HepG2 (cell line): Measurements from ENCODE around the gene GTF2A1L. TPM values are rescaled to one million over a fixed set of nuclear protein-coding genes. Genes with fewer than 3 reads are reported as not detected.

Experiments used
- ATAC-seq: fragments of 200-7000 bp; cut with Tn5 transposase; 3 replicates; pipeline ENCODE4 v1.9.1; 2020; ENCODE audit warnings: mild to moderate bottlenecking, moderate library complexity
- BruUV-seq: library from RNA; stranded (reverse); fragments of 400-500 nt; replicated peaks from 2 replicates; lab custom pipeline; 2021; lab: Mats Ljungman, UMichigan
- CTCF ChIA-PET: fragments of 300-600 bp; formaldehyde crosslinking; extraction: SDS; loops from one replicate; lab custom pipeline; 2021; ENCODE audit warnings: low total read pairs, inconsistent platforms, low intra/inter-chr PET ratio; lab: Yijun Ruan, JAX
- POLR2A ChIA-PET: fragments of 350-600 bp; sonication (Branson Sonifier 250); formaldehyde crosslinking; loops from one replicate; lab custom pipeline; 2020; ENCODE audit warnings: antibody characterized with exemption, inconsistent platforms; lab: Yijun Ruan, JAX
- DNase-seq: peaks from one replicate; pipeline ENCODE4 v3.0.0-alpha.2; 2015; ENCODE audit warnings: low spot score
- FAIRE-seq: peaks from 3 replicates; lab custom pipeline; 2011; peaks lifted over from hg19 to GRCh38; lab: Jason Lieb, UNC
- H2AFZ ChIP-seq: one replicate; pipeline ENCODE4 v1.6.1; 2011; ENCODE audit warnings: low read length, inconsistent platforms
- H3K27ac ChIP-seq: fragments of 300-600 bp; 3 replicates; pipeline ENCODE4 v1.8.0; 2011; ENCODE audit warnings: mixed run types, mild to moderate bottlenecking, mixed read lengths, low read length, inconsistent platforms; ENCODE audit not compliant: insufficient read depth; ENCODE audit errors: extremely low read length
- H3K27me3 ChIP-seq, 2 experiments: fragments of 200-600 bp in 1 of 2; 2 replicates in 1 of 2; 3 replicates in 1 of 2; pipeline versions ENCODE4 v1.6.0 to v1.8.0; 2011; ENCODE audit warnings: low read length in 2 of 2, mild to moderate bottlenecking in 2 of 2, moderate library complexity in 2 of 2, inconsistent platforms in 1 of 2; ENCODE audit not compliant: insufficient read depth in 2 of 2, control insufficient read depth in 1 of 2
- H3K36me3 ChIP-seq, 2 experiments: fragments of 200-600 bp in 1 of 2; replicated peaks in 1 of 2; 2 replicates in 1 of 2; 3 replicates in 1 of 2; pipeline versions ENCODE4 v1.5.1 to v1.8.0; 2011; ENCODE audit warnings: low read length in 2 of 2, inconsistent platforms in 1 of 2; ENCODE audit not compliant: insufficient read depth in 2 of 2, control insufficient read depth in 1 of 2
- H3K4me1 ChIP-seq: 2 replicates; pipeline ENCODE4 v1.5.1; 2012; ENCODE audit warnings: low read length, inconsistent platforms; ENCODE audit not compliant: insufficient read depth
- H3K4me2 ChIP-seq: 2 replicates; pipeline ENCODE4 v1.6.0; 2011; ENCODE audit warnings: low read depth, low read length, inconsistent platforms
- H3K4me3 ChIP-seq, 3 experiments: fragments of 200-600 bp in 1 of 3; sonication (generic), shearing (Covaris generic) in 1 of 3; replicated peaks in 1 of 3; 2 replicates each; pipeline ENCODE4 v1.5.1; 2011 to 2016; ENCODE audit warnings: low read length in 3 of 3, inconsistent platforms in 2 of 3, low read depth in 2 of 3, mild to moderate bottlenecking in 2 of 3, control low read depth in 1 of 3, mixed read lengths in 1 of 3; ENCODE audit not compliant: insufficient read depth in 1 of 3
- H3K79me2 ChIP-seq: one replicate; pipeline ENCODE4 v1.6.1; 2011; ENCODE audit warnings: low read length, inconsistent platforms; ENCODE audit not compliant: insufficient read depth
- H3K9ac ChIP-seq: 2 replicates; pipeline ENCODE4 v1.6.0; 2011; ENCODE audit warnings: mild to moderate bottlenecking, low read depth, low read length, inconsistent platforms; ENCODE audit not compliant: insufficient read depth
- H3K9me3 ChIP-seq: 2 replicates; pipeline ENCODE4 v1.5.1; 2012; ENCODE audit warnings: mild to moderate bottlenecking, low read length
- H4K20me1 ChIP-seq: 2 replicates; pipeline ENCODE4 v1.6.0; 2011; ENCODE audit warnings: inconsistent platforms, mild to moderate bottlenecking, low read length, moderate library complexity; ENCODE audit not compliant: insufficient read depth
- CBX1 ChIP-seq: IDR thresholded peaks from one replicate; pipeline ENCODE4 v1.6.1; 2016; ENCODE audit warnings: antibody characterized with exemption, low read depth
- HIVEP1 ChIP-seq: sonication (generic); formaldehyde crosslinking; IDR thresholded peaks from 2 replicates; pipeline ENCODE4 v1.4.0; 2020; ENCODE audit warnings: mild to moderate bottlenecking, missing genetic modification reagents
- IRF1 ChIP-seq: sonication (generic); formaldehyde crosslinking; IDR thresholded peaks from 2 replicates; pipeline ENCODE4 v1.4.0; 2020; ENCODE audit warnings: low read depth, mild to moderate bottlenecking, missing genetic modification reagents
- KAT2B ChIP-seq: fragments of 150-350 bp; IDR thresholded peaks from 2 replicates; pipeline ENCODE4 v1.6.1; 2014; ENCODE audit warnings: low read depth, low read length, borderline replicate concordance
- KDM1A ChIP-seq: IDR thresholded peaks from 2 replicates; pipeline ENCODE4 v1.6.1; 2016; ENCODE audit warnings: missing compliant biosample characterization
- KDM5B ChIP-seq: sonication (generic); formaldehyde crosslinking; IDR thresholded peaks from 2 replicates; pipeline ENCODE4 v1.4.0; 2020; ENCODE audit warnings: missing genetic modification reagents, mild to moderate bottlenecking, borderline replicate concordance
- TIGD3 ChIP-seq: sonication (generic); formaldehyde crosslinking; IDR thresholded peaks from 2 replicates; pipeline ENCODE4 v1.5.1; 2020; ENCODE audit warnings: mild to moderate bottlenecking, missing genetic modification reagents, borderline replicate concordance
- TRAFD1 ChIP-seq: sonication (generic); formaldehyde crosslinking; IDR thresholded peaks from 2 replicates; pipeline ENCODE4 v1.5.1; 2020; ENCODE audit warnings: missing genetic modification reagents, mild to moderate bottlenecking, borderline replicate concordance
- ZNF260 ChIP-seq: sonication (generic); formaldehyde crosslinking; IDR thresholded peaks from 2 replicates; pipeline ENCODE4 v1.4.0; 2020; ENCODE audit warnings: missing genetic modification reagents, low read depth, mild to moderate bottlenecking, borderline replicate concordance
- ZNF264 ChIP-seq: sonication (generic); formaldehyde crosslinking; IDR thresholded peaks from 2 replicates; pipeline ENCODE4 v1.4.0; 2020; ENCODE audit warnings: missing genetic modification reagents
- ZNF557 ChIP-seq: sonication (generic); formaldehyde crosslinking; IDR thresholded peaks from 2 replicates; pipeline ENCODE4 v1.4.0; 2020; ENCODE audit warnings: missing genetic modification reagents
- ZNF674 ChIP-seq: sonication (generic); formaldehyde crosslinking; IDR thresholded peaks from 2 replicates; pipeline ENCODE4 v1.5.0; 2020; ENCODE audit warnings: low read depth, mild to moderate bottlenecking, missing genetic modification reagents
- ZNF747 ChIP-seq: sonication (generic); formaldehyde crosslinking; IDR thresholded peaks from 2 replicates; pipeline ENCODE4 v1.8.1; 2023; ENCODE audit warnings: missing genetic modification reagents, mild to moderate bottlenecking, borderline replicate concordance
- WGBS: methylation state at CpG from one replicate; pipeline ENCODE4 v1.1.6; 2017; ENCODE audit warnings: low lambda C conversion rate; 5-methylcytosine and 5-hydroxymethylcytosine counted together
- in situ Hi-C: cut with HindIII; loops from 2 replicates; pipeline ENCODE4 v1.10.0; 2017; ENCODE audit warnings: low pct_unique_long_range_greater_than_20kb; ENCODE audit not compliant: extremely low pct_ligation_motif_present
- intact Hi-C: fragments of 100-400 bp; cut with micrococcal nuclease; formaldehyde crosslinking; loops from one replicate; pipeline ENCODE4 v1.10.0; 2022; ENCODE audit not compliant: unreplicated experiment
- polyA plus RNA-seq, 8 experiments: library from polyadenylated mRNA; depleted of rRNA in 3 of 8; stranded (reverse) in 7 of 8; unstranded in 1 of 8; fragments of >200 nt; fragmentation: Illumina TruSeq in 4 of 8; extraction: Trizol in 4 of 8; gene quantifications; 2 replicates each; pipeline versions ENCODE4 v1.2.1 to v1.2.3, GENCODE V29; 2011 to 2016; ENCODE audit warnings: low read depth in 4 of 8, missing spikeins in 1 of 8, mixed read lengths in 1 of 8; ENCODE audit not compliant: insufficient read depth in 1 of 8
- total RNA-seq, 5 experiments: library from RNA; depleted of rRNA; stranded (reverse); fragments of >200 nt; fragmentation: Illumina TruSeq; extraction: Trizol; gene quantifications; 2 replicates each; pipeline ENCODE4 v1.2.3, GENCODE V29; 2016; ENCODE audit warnings: low read depth in 1 of 5
- TF ChIP-seq, protein P1 (sequence below): sonication (generic); formaldehyde crosslinking; IDR thresholded peaks from 2 replicates; pipeline ENCODE4 v1.4.0; 2020; ENCODE audit warnings: mild to moderate bottlenecking, missing genetic modification reagents
- TF ChIP-seq, protein P2 (sequence below): IDR thresholded peaks from 2 replicates; pipeline ENCODE4 v1.6.1; 2016; ENCODE audit warnings: mild to moderate bottlenecking, missing biosample characterization, missing genetic modification reagents
- TF ChIP-seq, protein P3 (sequence below): sonication (generic); formaldehyde crosslinking; IDR thresholded peaks from 2 replicates; pipeline ENCODE4 v1.5.0; 2020; ENCODE audit warnings: mild to moderate bottlenecking, missing genetic modification reagents

GTF2A1L gene
- total and polyA plus RNA-seq, 2 of the 13 experiments (the other 11 are each of a cell fraction or from before 2014, with no cell fraction given) = not detected

DNA sequence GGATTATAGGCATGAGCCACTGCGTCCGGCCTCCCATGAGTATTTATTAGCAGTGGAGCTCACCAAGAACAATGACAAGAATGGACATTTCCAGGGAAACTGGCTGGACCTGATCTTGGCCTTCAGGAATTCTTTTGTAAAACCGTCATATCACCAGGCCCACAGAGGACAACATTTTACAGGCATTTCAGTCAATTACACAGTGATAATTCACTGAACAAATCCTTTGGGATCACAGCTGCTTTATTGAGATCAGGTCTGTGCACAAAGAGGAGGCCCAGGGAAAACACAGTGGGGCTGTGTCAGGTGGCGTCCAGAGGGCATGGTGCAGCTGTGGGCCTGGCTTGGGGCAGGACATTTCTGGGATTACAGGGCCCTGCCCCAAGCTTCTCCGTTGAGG is 30.1 kb upstream of the GTF2A1L start (continued):
- no peak for TF ChIP-seq TRAFD1 (CRISPR knock-in tag)
- no peak for TF ChIP-seq ZNF674
- TF ChIP-seq HIVEP1 = no peak
- no peak for TF ChIP-seq KDM1A (CRISPR knock-in tag)
- TF ChIP-seq KDM5B = no peak
- no peak for TF ChIP-seq ZNF260 (CRISPR knock-in tag)
- TF ChIP-seq, protein P1, sequence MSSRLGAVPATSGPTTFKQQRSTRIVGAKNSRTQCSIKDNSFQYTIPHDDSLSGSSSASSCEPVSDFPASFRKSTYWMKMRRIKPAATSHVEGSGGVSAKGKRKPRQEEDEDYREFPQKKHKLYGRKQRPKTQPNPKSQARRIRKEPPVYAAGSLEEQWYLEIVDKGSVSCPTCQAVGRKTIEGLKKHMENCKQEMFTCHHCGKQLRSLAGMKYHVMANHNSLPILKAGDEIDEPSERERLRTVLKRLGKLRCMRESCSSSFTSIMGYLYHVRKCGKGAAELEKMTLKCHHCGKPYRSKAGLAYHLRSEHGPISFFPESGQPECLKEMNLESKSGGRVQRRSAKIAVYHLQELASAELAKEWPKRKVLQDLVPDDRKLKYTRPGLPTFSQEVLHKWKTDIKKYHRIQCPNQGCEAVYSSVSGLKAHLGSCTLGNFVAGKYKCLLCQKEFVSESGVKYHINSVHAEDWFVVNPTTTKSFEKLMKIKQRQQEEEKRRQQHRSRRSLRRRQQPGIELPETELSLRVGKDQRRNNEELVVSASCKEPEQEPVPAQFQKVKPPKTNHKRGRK = no peak
- TF ChIP-seq ZNF264 (CRISPR knock-in tag) = no peak
- no peak for TF ChIP-seq ZNF747

GRCh38 chr2:48587961-48588360 is 29.7 kb upstream of the GTF2A1L start:
- CTCF ChIA-PET = interaction anchor here (1.9 kb wide), 1 partner anchor 21 kb away, joined by 12 read pairs; no protein-coding TSS in a partner anchor
- POLR2A ChIA-PET = no interaction called here
- TF ChIP-seq, protein P2, sequence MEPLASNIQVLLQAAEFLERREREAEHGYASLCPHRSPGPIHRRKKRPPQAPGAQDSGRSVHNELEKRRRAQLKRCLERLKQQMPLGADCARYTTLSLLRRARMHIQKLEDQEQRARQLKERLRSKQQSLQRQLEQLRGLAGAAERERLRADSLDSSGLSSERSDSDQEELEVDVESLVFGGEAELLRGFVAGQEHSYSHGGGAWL = no peak
- TF ChIP-seq ZNF557 (CRISPR knock-in tag) (no peak), KAT2B (no peak), CBX1 (no peak), IRF1 (no peak), TIGD3 (no peak)
- TF ChIP-seq, protein P3, sequence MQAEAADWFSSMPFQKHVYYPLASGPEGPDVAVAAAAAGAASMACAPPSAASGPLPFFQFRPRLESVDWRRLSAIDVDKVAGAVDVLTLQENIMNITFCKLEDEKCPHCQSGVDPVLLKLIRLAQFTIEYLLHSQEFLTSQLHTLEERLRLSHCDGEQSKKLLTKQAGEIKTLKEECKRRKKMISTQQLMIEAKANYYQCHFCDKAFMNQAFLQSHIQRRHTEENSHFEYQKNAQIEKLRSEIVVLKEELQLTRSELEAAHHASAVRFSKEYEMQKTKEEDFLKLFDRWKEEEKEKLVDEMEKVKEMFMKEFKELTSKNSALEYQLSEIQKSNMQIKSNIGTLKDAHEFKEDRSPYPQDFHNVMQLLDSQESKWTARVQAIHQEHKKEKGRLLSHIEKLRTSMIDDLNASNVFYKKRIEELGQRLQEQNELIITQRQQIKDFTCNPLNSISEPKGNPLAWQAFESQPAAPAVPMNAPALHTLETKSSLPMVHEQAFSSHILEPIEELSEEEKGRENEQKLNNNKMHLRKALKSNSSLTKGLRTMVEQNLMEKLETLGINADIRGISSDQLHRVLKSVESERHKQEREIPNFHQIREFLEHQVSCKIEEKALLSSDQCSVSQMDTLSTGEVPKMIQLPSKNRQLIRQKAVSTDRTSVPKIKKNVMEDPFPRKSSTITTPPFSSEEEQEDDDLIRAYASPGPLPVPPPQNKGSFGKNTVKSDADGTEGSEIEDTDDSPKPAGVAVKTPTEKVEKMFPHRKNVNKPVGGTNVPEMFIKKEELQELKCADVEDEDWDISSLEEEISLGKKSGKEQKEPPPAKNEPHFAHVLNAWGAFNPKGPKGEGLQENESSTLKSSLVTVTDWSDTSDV (CRISPR knock-in tag) = no peak

More at GRCh38 chr2:48587961-48588360, 29.7 kb upstream of the GTF2A1L start:
- no peaks in the 10 kb centered on the region for H4K20me1 ChIP-seq
- no peak overlapping the region for H3K4me3 ChIP-seq
- no peak for FAIRE-seq
- H3K36me3 ChIP-seq = no peaks in the 10 kb centered on the region
- in situ Hi-C loops (no loop called here), intact Hi-C loops (loop anchor here (2.0 to 5.0 kb wide), 2 partner anchors 117 to 481 kb away; no protein-coding TSS in a partner anchor)
- no peak overlapping the region for H3K4me2 ChIP-seq
- H2AFZ ChIP-seq = no peak overlapping the region
- H3K9me3 ChIP-seq = no peaks in the 10 kb centered on the region
- H3K9ac ChIP-seq = no peak overlapping the region
- no peak overlapping the region for H3K27ac ChIP-seq
- H3K27me3 ChIP-seq = no peaks in the 10 kb centered on the region
- no peak for DNase-seq
- no peaks in the 10 kb centered on the region for H3K79me2 ChIP-seq
- H3K4me1 ChIP-seq = no peaks in the 10 kb centered on the region
- ATAC-seq = no peak
- 58% methylated on average over 3 of the region's 3 CpGs for WGBS
- no TSS peak for BruUV-seq
